ENCODE results near the gene MRPL4.
A peak's percentile ranks its signal among the peaks of the same experiment; 100 is the strongest.

Gene MRPL4

DNA sequence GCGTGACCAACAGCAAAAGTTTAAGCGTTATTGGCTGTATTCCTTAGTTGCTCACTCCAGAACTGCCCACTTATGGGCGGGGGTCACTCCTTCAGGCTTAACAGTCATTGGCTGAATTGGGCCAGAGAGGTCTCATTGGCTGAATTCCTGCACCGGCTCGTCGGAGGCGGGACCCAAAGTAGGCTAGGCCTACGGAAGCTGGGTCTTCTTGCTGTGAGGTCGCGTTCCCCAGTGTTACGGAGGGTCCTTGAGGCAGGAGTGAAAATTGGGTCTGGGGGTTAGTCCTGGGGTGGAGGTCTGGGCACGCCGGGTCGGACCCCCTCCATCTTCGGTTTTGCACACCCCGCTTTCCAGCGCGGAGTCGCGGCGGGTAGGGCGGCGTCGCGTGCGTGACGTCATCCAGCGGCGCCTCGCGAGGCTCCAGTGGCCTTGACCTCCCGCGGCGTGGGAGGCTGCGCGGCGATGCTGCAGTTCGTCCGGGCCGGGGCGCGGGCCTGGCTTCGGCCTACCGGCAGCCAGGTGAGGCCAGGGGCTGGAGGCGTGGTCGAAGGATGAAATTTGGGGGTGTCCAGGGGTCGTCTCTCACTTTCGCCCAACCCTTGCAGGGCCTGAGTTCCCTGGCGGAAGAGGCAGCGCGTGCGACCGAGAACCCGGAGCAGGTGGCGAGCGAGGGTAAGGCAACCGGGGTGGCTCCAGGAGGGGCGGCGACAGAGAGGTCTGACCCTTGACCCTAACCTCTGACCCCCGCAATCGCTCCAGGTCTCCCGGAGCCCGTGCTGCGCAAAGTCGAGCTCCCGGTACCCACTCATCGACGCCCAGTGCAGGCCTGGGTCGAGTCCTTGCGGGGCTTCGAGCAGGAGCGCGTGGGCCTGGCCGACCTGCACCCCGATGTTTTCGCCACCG lies at the start of gene MRPL4:
Gene MRPL4 (plus strand): TSS at position 423 of the 903 bp plus-strand sequence. CDS start 40 bp downstream, at position 463.
- peak; percentile 87 to 94 (median 94) for DNase-seq (ENCODE audit: low read depth in 3 of 3)

DNA sequence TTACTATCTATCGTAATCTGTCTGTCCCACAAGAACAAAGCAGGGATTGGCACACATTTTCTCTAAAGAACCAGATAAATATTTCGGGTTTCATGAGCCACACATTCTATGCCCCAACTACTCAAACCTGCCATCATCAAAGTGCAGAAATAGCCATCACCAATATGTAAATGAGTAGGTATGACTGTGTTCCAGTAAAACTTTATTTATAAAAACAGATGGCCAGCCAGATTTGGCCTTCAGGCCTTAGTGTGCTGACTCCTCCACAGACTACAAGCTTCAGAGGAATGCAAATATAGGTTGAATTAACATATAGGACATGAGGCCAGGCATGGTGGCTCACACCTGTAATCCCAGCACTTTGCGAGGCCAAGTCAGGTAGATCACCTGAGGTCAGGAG lies 48.3 kb upstream of the MRPL4 start:
- no peak for DNase-seq (ENCODE audit: low read depth in 3 of 3)

DNA sequence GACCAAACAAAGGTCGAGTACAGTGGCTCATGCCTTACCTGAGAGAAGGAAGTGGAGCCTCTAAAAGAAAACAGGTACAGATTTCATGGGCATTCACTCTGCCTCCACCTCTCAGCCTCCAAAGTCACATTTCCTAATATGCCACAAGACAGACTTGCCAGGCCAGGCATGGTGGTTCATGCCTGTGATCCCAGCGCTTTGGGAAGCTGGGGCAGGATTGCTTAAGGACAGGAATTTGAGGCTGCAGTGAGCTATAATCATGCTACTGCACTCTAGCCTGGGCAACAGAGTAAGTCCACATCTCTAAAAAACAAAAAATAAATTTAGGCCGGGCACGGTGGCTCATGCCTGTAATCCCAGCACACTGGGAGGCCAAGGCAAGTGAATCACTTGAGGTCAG lies 46.4 kb upstream of the MRPL4 start:
- no peak for DNase-seq (ENCODE audit: low read depth in 3 of 3)

GRCh38 chr19:10206226-10206885 lies 45.7 kb upstream of the MRPL4 start:
- DNase-seq (ENCODE audit: low read depth in 3 of 3): no peak

- no peak for DNase-seq (ENCODE audit: low read depth in 3 of 3)
Observed at GRCh38 chr19:10207026-10207425, 45.0 kb upstream of the MRPL4 start.

DNA sequence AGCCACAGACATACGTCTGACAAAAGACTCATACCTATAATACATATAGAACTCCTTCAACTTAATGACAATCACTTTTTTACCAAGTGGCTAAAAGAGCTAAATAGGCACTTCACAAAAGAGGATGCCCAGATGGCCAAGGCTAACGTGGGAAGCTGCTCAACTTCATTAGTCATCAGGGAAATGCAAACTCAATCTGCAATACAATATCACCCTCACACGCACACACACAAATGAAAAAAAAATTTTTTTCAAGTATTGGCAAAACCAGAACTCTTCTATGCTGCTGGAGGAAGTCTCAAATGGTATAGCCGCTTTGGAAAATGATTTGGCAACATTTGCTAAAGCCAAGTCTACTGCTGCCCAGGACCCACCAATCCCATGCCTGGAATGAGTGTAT lies 42.7 kb upstream of the MRPL4 start:
- DNase-seq (ENCODE audit: low read depth in 3 of 3): no peak

- no peak for DNase-seq (ENCODE audit: low read depth in 3 of 3)
Observed at GRCh38 chr19:10211061-10211460, 41.0 kb upstream of the MRPL4 start.

- no peak for DNase-seq (ENCODE audit: low read depth in 3 of 3)
Observed at GRCh38 chr19:10211691-10212090, 40.3 kb upstream of the MRPL4 start.

DNA sequence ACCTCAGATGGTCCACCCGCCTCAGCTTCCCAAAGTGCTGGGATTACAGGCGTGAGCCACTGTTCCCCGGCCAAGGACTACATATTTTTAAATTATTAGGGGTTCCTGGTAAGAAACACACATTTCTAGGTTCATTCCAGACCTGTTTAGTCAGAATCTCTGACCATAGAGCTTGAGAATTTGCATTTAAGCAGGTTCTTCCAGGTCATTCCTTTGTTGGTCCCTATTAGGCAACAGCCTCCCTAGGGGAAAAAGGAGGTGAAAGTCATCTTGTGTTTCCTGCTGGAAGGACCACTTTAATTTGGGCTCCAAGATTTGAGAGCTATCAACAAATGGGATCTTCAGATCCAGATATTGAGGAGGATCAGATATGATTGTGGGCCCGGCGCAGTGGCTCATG lies 37.2 kb upstream of the MRPL4 start:
- DNase-seq (ENCODE audit: low read depth in 3 of 3): no peak

DNA sequence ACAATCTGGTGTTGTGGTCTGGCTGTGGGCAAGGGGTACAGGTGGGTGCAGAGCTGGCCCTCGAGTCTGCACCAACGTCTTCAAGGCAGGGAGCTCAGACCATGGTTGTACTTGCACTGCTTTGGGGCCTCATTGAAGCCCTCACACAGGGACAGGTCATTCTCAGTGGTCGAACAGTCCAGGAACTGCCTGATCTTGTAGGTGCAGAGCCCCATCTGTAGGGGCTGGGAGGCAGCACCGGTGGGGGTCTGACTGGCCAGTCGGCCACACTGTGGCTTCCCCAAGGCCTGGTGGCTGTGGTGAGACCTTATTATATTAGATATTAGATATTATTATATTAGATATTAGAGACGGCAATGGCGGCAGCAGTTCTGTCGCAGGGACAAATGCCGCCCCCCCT lies 34.9 kb upstream of the MRPL4 start:
- no peak for DNase-seq (ENCODE audit: low read depth in 3 of 3)

- no peak for DNase-seq (ENCODE audit: low read depth in 3 of 3)
Observed at GRCh38 chr19:10219678-10220077, 32.3 kb upstream of the MRPL4 start.

DNA sequence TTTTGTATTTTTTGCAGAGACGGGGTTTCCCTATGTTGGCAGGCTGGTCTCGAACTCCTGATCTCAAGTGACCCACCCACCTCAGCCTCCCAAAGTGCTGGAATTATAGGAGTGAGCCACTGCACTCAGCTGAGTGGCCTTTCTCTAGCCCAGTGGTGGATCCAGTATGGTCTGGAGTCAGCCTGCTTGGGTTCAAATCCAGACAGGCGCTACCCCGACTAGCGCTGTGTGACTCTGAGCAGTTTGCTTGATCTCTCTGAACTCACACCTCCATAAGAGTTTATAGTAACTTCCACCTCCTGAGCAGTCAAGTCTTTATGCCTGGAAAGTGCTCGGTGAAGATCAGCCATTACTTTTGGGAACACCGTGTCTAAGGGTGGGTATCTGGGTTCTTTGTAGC lies 31.3 kb upstream of the MRPL4 start:
- no peak for DNase-seq (ENCODE audit: low read depth in 3 of 3)

DNA sequence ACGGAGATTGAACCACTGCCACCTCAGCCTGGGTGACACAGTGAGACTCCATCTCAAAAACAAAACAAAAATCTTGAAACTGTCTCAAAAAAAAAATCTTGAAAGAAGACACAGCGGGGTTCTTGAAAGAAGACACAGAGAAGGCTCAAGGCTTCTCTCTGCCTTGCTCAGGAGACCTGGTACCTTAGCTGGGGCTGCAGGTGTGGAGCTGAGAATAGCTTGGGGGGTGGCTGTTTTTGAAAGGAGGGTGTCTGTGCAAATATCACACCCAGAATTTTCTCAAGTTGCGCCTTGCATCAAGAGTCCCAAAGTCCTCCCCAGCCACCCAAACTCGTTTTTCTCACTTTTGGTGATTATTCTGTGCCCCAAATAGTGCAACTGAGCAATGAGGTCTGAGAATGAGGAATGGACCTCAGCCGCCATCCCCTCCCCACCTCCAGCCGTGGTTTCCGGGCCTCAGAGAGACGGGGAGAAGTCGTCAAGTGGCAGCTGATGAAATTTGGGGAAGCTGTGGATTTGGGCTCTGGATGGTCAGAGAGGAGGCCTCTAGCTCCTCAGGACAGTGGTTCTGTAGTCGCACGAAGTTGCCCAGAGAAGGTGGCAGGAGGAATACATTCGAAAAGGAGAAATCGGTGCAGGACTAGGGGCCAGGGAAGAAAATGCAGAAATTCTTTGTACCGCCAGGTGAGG lies 29.7 kb upstream of the MRPL4 start:
- no peak for DNase-seq (ENCODE audit: low read depth in 3 of 3)

DNA sequence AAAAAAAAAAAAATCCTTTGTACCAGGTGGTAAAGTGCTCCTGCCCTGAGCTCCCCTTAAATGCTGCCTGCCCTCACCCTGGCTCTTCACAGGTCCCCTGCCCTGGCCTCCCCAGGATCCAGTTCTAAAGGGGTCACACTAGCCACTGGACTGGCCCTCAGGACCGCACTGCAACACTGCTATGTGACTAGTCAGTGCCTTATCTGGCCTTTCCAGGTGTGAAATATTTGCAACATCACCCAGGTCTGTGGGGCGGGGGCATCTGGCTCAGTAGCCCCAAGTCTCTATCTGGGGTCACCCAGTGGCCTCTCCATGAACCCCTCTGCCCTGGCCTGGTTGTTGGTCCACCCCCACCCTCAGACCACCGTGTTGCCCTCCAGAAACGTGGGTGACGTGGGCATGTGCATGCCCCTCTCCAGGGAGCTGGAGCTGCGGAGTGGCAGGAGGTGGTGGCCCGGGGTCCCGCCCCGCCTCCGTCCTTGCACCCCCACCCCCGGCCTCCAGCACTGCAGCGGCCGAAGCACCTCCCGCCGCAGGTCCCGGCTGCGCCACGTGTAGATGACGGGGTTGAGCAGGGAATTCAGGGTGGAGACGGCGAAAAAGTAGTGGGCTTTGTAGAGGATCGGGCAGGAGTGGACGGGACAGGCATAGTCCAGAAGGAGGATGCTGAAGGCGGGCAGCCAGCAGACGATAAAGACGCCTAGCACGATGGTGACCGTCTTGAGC lies 28.4 kb upstream of the MRPL4 start:
- no peak for DNase-seq (ENCODE audit: low read depth in 3 of 3)

DNA sequence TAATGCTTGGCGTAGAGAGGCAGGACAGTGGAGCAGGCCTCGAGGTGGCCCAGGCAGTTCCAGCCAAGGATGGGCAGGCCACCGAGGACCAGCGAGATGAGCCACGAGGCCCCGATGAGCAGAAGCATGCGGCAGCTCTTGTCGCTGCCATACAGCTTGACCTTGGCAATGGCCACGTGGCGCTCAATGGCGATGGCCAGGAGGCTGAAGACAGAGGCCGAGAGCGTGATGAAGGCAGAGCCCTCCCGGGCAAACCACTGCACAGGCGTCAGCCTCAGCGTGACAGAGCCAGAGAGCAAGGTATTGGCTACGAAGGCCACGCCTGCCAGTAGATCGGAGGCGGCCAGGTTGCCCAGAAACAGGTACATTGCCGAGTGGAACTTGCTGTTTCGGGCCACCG lies 27.7 kb upstream of the MRPL4 start:
- no peak for DNase-seq (ENCODE audit: low read depth in 3 of 3)

- no peak for DNase-seq (ENCODE audit: low read depth in 3 of 3)
Observed at GRCh38 chr19:10226021-10226375, 26.0 kb upstream of the MRPL4 start.

DNA sequence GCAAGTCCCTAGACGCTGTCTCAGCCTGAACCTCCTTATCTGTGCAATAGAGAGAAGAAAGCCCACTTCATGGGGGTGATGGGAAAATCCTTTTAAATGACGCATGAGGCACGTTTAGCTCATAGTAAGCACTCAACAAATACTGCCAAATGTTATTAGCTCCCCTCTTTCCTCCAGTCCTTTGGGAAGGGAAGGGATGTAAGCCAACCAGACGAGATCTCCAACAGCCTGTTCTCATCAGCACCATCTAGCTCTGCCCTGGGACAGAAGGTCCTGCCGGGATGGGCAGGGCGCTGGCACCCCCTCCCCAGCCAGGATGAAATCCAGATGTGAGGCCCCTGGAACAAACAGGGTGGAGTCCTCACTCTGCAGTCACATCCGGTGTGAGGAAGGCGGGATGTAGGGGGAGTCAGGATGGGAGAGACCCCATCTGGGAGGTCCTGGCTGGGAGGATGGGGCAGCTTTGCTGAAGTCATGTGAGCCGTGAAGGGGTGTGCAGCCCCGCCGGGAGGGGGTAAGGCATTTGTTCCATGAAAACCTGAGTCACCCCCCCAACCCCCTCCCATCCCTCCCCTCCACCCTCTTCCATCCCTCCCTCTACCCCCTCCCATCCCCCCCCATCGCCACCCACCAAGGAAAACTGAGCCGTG lies 25.5 kb upstream of the MRPL4 start:
- DNase-seq (ENCODE audit: low read depth in 3 of 3): no peak

- no peak for DNase-seq (ENCODE audit: low read depth in 3 of 3)
Observed at GRCh38 chr19:10227026-10227971, 24.7 kb upstream of the MRPL4 start.

- DNase-seq (ENCODE audit: low read depth in 3 of 3): no peak
Observed at GRCh38 chr19:10228393-10228792, 23.6 kb upstream of the MRPL4 start.

- no peak for DNase-seq (ENCODE audit: low read depth in 3 of 3)
Observed at GRCh38 chr19:10228920-10229319, 23.1 kb upstream of the MRPL4 start.

Data from stimulated activated CD4-positive, alpha-beta T cell treated with anti-CD3 and anti-CD28 coated beads, TNF-alpha, amount 100 ng/mL, for 48 hours (primary cell).